Measurements from ENCODE around the gene CD63.
A peak's percentile ranks its signal among the peaks of the same experiment; 100 is the strongest.

Gene CD63

DNA sequence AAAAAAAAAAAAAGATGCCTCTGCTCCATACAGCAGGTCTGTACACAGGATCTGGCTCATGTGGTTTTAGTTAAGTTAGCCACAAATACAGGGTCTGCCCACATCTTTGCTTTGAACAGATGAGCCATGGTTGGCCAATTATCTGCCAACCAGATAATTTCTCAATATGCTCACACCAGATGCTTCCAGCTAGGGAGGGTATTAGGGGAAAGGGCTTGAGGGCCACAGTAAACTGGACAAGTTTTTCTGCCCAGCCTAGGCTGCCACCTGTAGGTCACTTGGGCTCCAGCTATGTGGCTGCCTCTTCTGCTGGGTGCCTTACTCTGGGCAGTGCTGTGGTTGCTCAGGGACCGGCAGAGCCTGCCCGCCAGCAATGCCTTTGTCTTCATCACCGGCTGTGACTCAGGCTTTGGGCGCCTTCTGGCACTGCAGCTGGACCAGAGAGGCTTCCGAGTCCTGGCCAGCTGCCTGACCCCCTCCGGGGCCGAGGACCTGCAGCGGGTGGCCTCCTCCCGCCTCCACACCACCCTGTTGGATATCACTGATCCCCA lies 7.8 kb downstream of the CD63 start:
- peak; percentile 95 for DNase-seq (ENCODE audit: low read depth)

DNA sequence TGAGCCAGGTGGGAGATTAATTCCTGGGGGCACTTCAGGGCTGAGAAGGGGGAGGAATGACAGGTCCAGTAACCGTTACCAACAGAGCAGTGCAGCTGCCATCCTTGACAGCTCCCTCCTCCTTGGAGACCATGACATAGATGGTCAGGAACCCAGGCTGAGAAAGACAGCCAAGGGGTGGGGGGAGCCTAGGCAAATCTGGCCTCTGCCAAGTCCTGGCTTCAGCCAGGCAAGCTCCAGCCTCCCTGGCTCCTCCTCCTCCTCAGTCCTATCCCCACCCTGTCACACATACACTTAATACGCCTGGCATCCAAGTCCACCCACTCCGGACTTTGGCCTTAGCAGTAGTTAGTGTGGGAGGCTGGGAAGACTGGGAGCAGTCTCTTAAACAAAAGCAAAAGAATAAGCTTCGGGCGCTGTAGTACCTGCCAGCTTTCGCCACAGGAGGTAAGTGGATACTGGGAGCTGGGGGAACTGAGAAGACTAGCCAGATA lies 8.7 kb downstream of the CD63 start, which contains the start of gene RDH5:
RDH5 (plus strand) TSS at position 323 of the 494 bp plus-strand sequence. CDS start 792 bp downstream, outside the sequence.
- peak; percentile 93 for DNase-seq (ENCODE audit: low read depth)

DNA sequence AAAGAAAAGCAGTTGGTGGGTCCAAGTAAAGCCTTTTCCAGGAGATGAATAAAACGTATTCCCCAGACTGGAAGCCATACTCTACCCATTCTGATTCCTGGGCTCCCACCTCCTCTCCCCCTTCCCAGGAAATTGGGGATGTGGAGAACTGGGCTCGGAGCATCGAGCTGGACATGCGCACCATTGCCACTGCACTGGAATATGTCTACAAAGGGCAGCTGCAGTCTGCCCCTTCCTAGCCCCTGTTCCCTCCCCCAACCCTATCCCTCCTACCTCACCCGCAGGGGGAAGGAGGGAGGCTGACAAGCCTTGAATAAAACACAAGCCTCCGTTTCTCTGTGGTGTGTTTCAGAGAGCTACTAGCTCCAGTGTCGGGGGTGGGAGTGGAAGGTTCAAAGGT lies 9.4 kb downstream of the CD63 start:
- DNase-seq (ENCODE audit: low read depth) = no peak

DNA sequence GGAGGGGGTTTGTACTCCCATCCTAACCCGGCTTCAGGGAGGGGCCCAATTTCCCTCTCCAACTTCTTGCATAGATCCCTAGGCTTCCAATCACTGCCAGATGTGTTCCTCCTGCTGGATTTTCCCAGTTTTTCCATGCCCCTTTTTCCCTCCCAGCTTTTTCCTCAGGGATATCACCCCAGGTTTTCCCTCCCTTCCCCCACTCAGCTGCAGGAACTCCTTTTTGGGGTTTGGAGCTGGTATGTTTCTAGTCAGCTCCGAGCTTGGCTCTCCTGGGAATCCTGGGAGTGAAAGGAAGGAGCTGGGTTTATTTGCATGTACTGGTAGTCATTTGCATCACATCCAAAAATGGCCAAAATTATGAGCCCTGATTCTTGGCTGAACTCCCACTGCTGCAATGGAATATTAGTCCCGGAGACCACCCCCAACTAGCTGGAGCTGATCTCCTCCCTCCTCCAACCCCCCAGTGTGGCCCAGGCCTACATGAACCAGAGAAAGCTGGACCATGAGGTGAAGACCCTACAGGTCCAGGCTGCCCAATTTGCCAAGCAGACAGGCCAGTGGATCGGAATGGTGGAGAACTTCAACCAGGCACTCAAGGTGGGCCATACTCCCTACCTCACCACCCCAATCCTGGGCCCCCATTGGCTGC lies 10.1 kb downstream of the CD63 start:
- no peak for DNase-seq (ENCODE audit: low read depth)

DNA sequence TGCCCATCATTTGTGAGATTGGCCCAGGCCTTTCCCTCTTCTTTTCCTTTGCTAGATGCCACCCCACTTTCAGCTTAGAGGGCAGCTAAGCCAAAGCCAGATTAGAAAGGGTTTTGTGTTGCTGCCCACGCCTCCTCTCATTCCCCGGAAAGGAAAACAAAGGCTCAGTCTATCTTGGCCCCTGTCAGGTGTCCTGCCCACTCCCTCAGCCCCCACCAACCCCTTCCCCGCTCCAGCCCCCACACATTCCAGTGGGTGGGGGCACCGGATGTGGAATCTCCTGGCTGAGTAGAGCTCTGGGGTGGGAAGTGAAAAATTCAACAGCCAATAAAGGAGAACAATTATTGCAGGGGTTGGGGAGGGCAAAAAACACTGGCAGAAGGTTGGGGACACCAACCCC lies 10.8 kb downstream of the CD63 start:
- DNase-seq (ENCODE audit: low read depth) = no peak

DNA sequence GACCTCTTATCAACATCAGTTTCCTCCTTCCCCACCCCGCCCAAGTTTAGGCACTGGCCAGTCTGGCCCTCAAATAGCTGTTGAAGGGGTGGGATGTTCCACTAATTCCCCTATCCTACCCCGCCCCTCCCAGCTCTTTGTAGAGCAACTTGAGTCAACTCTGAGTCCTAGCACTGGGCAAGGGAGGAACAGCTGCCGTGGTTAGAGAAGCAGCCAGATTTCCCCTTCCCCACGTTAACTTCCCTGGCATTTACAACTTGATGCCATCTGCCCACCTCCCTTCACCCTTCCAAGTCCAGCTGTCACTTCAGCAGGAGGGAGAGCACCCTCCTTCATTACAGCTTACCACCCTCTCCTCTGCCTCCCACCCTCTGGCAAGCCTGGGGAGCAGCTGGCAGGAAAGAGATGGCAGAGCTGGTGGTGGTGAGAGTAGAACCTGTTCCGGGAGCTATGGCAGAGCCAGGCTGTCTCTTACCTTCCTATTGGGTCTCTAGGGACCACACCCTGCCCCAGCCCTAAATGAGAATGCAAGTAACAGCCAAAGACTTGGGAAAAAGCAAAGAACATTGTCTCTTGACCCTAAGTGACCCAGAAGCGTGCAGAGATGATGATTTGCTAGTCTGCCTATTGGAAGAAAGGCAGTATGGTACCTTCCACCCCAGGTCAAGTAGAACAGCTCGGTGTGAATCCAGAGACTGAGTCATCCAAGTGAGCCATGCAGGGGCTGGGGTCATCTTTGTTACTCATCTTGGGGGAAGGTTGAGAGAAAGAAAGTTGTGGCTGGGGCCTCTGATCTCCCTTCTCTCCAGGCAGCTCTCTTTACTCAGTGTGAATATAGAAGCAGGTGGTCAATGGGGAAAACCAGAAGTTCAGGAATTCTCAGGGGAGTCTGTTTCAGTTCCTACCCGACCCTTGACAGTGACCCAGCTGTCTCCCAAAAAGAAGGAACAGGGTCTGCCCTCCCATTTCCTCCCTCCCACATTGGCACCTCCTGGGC lies 11.5 kb downstream of the CD63 start:
- no peak for DNase-seq (ENCODE audit: low read depth)

DNA sequence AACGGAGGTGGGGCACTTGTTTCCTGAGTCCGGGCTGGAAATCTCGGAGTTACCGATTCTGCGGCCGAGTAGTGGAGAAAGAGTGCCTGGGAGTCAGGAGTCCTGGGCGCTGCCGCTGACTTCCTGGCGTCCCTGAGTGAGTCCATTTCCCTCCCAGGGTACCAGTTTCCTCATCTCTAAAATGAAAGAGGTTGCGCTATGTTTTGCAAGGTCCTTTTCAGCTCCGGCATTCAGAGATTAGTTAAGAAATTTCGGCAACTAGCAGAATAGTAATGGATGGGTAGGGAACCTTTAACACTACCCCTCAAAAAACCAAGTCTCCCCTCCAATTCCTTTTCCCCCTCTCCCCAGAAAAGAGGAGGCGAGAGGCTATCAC lies 12.2 kb downstream of the CD63 start:
- DNase-seq (ENCODE audit: low read depth) = no peak

DNA sequence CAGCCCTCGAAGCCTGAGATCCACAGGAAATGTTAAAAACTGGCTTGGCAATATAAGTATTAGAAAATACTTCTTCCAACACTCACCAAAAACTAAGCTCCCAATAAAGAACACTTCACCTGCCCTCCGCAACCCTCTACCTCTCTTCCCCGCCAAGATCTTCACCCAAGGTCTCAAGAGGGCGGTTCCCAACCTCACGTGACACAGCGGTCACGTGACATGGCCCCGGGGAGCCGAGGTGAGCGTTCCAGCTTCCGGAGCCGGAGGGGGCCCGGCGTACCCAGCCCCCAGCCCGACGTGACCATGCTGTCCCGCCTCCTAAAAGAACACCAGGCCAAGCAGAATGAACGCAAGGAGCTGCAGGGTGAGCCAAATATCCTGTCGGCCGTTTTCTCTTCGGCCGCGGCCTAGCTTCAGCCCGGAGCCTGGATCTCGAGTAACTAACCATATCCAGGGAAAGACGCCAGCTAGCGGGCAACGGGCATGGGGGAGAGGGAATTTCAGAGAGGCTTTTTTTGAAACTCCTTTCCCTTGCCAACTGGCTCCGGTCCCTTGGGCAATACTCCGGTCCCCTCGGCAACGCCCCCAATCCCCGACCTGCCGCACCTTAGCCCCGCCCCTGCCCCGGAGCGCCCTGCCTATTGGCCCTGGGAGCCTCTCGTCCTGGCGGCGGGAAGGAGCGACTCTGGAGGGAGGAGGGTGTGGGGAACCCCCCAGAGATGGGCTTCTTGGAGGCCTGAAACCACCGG lies 12.8 kb downstream of the CD63 start, which contains the start of gene BLOC1S1:
BLOC1S1 (plus strand) TSS at position 214 of the 749 bp plus-strand sequence; CDS start at position 220, 6 bp downstream.
- peak; percentile 89 for DNase-seq (ENCODE audit: low read depth)

DNA sequence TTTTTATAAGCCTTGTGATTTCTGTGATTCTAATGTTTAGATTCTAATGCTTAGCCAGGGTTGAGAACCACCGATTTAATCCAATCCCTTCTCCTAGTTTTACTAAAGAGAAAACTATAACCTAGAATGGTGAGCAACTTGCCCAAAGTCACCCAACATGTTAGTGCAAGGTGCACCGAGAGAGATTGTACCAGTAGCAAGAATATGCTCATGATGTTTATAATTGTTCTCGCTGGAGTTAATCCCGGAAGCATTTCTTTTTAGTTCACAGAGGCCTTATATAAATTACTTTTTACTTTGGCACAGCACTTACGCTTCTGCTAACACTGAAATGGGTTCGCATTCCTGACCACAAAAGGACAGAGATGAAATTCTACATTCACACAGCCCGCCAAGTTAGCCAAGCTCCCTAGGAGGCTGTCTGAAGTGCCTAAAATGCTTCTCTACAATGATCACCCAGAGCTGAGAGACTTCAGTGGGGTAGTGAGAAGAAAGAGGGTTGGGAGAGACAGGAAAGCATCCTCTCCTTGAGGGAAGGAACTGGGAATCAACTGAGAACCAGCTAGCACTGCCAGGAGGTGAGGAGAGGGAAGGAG lies 13.5 kb downstream of the CD63 start:
- DNase-seq (ENCODE audit: low read depth) = no peak

DNA sequence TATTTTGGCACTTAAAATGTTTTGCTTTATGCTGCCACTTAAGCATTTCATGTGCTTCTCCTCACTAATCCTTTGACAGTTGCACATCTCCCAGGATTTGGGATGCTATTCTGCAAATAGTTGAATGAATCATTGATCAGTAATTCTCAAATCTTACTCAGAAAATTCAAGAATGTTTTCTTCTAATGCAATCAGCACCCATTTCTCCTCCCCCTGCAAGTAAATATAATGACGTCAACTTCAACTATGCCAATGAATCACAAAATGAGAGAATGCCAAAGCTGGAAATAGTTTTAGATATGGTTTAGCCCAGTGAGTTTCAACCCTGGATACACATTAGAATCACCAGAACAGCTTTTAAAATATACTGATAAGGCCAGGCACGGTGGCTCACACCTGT lies 15.1 kb downstream of the CD63 start:
- DNase-seq (ENCODE audit: low read depth) = no peak

DNA sequence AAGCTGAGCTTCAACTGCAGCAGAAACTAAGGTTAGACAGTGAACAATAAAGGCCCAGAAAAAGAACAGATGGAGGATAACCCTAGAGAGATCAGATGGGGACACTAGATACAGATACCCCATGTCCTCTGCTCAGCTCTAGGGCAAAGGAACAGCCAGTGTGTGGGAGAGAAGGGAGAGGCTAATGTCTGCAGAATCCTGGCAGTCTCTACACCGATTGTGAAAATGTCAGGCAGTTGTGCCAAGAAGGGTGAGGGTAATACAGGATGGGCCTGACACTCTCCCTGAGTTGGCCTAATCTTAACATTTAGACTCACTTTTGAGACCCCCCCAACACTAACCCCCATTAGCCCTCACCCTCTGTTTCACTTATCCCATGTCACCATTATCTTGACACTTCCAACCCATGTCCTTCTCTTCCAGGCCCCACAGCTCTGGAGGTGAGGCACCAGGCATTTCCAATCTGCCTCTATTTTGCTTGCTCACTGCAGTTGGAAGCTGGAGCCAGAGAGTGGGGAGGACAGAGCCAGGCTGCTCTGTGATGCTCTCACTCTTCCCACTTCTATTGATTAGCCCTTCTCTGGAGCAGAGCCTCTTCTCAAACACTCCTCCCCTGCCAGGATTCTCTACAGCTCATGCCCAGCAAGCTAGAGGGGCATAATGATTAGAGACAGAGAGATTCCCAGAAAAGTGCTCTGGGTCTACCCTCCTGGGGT lies 16.0 kb downstream of the CD63 start:
- no peak for DNase-seq (ENCODE audit: low read depth)

DNA sequence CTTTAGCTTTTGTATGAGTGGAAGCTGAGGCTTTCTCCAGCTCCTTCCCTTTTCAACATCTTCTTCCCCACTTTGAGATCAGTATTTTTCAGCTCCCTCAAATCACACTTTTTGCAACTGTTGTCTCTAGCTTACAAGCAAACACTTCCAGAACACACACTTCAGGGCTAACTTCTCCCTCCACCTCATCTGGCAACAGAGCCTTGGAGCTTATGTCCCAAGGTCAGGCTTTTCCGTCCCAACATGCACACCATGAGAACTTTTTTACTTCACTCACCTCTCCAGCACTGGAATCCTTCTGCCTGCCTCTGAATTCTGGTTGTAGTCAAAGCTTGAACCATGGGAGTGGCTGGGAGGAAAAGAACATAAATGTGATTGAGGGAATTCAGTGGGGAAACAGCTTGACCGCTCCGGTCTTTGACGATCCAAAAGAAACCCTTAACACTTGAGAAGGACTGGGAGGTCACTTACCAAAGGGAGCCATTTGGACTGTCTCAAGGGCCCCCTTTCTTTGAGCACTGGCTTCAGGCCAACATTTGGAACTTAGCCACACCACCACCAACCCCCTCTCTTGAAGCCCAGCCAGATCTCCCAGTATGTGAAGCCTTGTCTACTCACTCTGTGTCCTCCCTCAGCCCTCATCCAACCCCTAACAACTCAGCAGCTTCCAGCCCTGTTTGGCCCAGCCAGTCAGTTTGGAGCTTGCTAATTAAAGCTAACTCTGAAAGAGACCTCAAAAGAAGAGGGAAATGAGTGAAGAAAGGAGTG lies 16.8 kb downstream of the CD63 start:
- DNase-seq (ENCODE audit: low read depth) = no peak

DNA sequence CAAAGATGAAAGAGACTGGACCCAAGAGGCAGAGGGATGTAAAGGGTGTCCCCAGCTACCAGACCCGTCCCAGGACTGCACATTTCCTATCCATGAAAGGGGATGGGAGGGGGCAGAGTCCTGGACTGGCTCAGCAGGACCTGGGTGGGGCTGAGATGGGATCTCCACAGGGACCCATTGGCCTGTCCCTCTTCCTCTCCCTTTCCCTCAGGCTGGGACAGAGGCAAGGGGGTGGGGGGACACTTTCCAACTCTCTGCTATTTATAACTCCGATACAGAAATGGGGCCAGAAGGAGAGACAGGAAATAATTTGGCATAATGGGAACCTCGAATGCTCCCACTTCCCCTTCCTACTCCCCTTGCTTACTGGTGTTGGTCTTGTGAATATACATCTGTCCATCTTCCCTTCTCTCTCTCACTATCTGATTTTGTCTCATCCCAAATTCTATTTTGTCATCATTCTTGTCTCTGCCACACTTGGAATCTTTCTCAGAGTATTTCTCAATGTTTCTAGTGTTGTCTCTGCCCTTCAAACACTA lies 20.0 kb downstream of the CD63 start:
- no peak for DNase-seq (ENCODE audit: low read depth)

DNA sequence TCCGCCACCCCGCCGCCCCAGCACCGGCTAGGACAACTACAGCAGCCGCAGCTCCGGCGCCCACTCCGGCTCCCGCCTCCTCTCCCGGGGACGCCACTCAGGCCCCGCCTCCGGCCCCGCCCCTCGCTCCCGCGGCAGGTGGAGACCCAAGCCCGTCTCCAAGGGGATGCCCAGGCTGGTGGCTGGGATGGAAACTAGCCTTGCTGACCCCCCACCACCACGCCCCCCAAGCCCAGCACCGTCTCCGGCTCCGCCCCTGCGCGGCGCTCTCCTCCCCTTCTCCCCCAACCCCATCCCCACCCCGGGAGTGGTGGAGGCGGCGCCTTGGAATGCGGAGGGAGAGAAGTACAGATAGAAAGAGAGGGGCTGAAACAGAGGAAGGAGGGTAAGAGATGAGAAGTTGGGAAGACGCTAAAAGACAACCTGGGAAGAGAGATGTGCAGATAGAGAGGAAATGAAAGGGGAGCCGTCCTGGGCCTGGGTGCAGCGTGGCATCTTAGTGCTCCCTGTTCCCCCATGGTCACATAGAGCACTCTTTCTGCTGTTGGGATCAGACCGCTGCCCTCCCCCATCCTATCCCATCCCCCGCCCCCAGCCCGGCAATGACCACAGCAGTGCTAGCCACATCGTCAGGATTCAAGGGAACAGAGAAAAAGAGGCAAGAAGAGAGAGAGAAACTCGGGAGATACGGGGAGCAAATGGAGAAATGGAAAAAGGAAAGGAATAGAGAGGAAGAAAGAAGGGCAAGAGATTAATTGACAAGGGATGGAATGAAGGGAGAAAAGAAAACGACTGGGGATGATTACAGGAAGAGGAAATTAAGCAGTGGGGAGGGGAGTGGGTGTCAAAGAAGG lies 20.7 kb downstream of the CD63 start, which contains the start of gene ITGA7:
ITGA7 (minus strand) TSS at position 64 of the 854 bp plus-strand sequence. CDS start 222 bp downstream, outside the sequence.
- no peak for DNase-seq (ENCODE audit: low read depth)

DNA sequence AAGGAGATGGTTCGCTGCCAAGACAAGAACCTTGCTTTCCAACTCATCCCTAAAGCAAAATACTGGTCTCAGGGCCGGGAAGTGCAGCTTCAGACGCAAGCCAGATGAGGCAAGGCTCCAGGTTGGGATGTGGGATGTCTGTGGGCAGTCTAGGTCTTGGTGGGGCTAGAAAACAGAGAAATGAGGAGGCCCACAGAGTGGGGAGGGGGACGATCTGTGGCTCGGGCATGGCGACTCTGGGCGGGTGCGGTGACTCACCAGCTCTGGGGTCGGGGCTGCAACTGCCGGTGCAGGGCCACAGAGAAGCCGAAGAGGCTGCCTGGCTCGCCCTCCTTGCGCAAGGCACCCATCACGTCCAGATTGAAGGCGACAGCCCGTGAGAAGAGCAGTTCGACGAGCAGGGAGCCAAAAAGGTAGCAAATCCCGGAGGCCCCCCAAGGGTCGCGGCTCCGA lies 21.6 kb downstream of the CD63 start:
- DNase-seq (ENCODE audit: low read depth) = no peak

DNA sequence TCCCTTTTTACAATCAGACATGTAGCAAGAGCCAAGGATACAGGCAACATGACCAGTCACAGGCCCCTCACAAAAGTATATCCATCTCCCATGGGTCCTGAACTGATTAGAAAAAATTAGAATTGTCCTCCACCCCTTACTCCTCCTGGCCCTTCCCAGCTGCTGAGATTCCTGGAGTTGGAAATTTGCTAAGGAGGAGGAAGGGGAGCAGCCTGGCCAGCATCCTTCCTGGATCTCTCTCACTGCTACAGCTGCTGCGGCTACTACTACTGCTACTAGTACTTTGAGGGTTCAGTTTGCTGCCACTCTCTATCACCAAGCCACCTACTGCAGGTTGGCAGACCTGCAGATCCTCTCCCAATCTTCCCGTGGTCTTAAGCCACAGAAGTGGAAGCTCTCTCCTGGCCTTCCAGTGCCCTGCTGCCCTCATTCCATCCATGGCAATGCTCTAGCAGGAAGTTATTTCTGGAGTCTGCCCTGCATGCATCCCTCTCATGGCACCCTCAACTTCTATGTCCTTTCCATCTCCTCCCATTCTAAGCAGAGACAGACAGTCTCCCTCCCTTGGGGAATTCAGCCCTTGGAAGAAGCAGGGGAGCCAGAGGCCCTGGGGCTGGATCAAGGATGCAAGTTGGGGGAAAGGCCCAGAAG lies 22.1 kb downstream of the CD63 start:
- DNase-seq (ENCODE audit: low read depth) = no peak

DNA sequence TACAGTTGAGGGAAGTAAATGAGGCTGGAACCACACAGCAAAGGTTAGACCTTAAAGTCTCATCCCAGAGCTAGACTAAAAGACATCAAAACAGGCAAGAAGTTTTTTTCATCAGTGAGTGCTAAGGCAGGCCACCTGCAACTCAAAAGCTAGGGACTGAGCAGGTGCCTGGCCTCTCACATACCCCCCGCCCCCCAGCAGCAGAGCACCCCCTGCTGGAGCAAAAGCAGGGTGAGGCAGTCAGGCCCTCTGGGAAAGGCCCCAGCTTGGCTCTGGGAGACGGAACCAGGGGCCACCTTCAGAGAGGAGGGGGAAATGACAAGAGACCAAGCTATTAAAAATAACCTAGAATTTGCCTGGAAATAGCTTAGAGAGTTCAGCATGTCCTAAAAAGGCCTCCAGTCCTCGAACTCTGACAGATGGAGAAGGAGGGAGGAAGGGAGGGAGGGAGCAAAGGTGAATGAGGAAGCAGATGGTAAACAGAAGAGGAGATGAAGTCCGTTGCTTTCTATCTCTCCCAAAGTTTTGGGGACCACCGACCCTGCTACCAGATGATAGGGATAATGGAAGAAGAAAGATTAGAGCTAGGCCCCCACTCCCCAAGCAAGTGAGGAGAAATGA lies 22.9 kb downstream of the CD63 start:
- no peak for DNase-seq (ENCODE audit: low read depth)

Measured in fibroblast of the conjunctiva (primary cell).